GM12878 (cell line): ENCODE measurements around the gene KLHDC10. TPM values are rescaled to one million over a fixed set of nuclear protein-coding genes. Genes with fewer than 3 reads are reported as not detected.

ENCODE experiments used
- ATAC-seq: fragments of 200-7000 bp; cut with Tn5 transposase; 3 replicates; pipeline ENCODE4 v1.9.1; 2020; ENCODE audit warnings: mild to moderate bottlenecking, moderate library complexity
- BruUV-seq: library from RNA; stranded (reverse); fragments of 400-500 nt; replicated peaks from 2 replicates; lab custom pipeline; 2021; lab: Mats Ljungman, UMichigan
- CTCF ChIA-PET: fragments of 300-600 bp; sonication (Branson Sonifier 250); formaldehyde crosslinking; extraction: SDS; loops from one replicate; lab custom pipeline; 2021; ENCODE audit warnings: inconsistent platforms; lab: Yijun Ruan, JAX
- POLR2A ChIA-PET: fragments of 350-600 bp; formaldehyde crosslinking; extraction: SDS; loops from one replicate; lab custom pipeline; 2021; ENCODE audit warnings: inconsistent platforms; lab: Charles Lee
- RAD21 ChIA-PET: fragments of 300-600 bp; sonication (Branson Sonifier 250); formaldehyde crosslinking; loops from one replicate; lab custom pipeline; 2023; ENCODE audit warnings: antibody characterized with exemption; ENCODE audit not compliant: unreplicated experiment; lab: Charles Lee
- SMC1A ChIA-PET: fragments of 300-600 bp; sonication (Branson Sonifier 250); formaldehyde crosslinking; loops from one replicate; lab custom pipeline; 2023; ENCODE audit not compliant: unreplicated experiment, uncharacterized antibody; lab: Charles Lee
- DNase-seq: peaks from one replicate; pipeline ENCODE4 v3.0.0-alpha.2; 2011; ENCODE audit warnings: low read depth, low spot score
- FAIRE-seq: peaks from 3 replicates; lab custom pipeline; 2011; peaks lifted over from hg19 to GRCh38; lab: Jason Lieb, UNC
- H2AFZ ChIP-seq: 2 replicates; pipeline ENCODE4 v1.6.0; 2011; ENCODE audit warnings: low read depth, low read length, control low read depth; ENCODE audit not compliant: control insufficient read depth
- H3K27ac ChIP-seq: 2 replicates; pipeline ENCODE4 v1.5.1; 2011; ENCODE audit warnings: control low read depth; ENCODE audit not compliant: control insufficient read depth, insufficient read depth
- H3K27me3 ChIP-seq, 2 experiments: replicated peaks in 1 of 2; 2 replicates each; pipeline versions ENCODE4 v1.6.0 to v1.6.1; 2011; ENCODE audit warnings: low read length in 1 of 2; ENCODE audit not compliant: control insufficient read depth in 2 of 2, insufficient read depth in 2 of 2
- H3K36me3 ChIP-seq, 2 experiments: 2 replicates each; pipeline ENCODE4 v1.5.1; 2011; ENCODE audit warnings: low read length in 1 of 2; ENCODE audit not compliant: control insufficient read depth in 2 of 2, insufficient read depth in 2 of 2
- H3K4me1 ChIP-seq: 2 replicates; pipeline ENCODE4 v1.6.1; 2011; ENCODE audit warnings: mild to moderate bottlenecking, low read length, moderate library complexity, mixed read lengths; ENCODE audit not compliant: control insufficient read depth, insufficient read depth
- H3K4me2 ChIP-seq: 2 replicates; pipeline ENCODE4 v1.6.0; 2011; ENCODE audit warnings: control low read depth; ENCODE audit not compliant: control insufficient read depth, insufficient read depth
- H3K4me3 ChIP-seq: fragments of 200-600 bp; sonication (generic); 2 replicates; pipeline ENCODE4 v1.5.1; 2016
- H3K79me2 ChIP-seq: 2 replicates; pipeline ENCODE4 v1.6.0; 2011; ENCODE audit warnings: low read length; ENCODE audit not compliant: control insufficient read depth, insufficient read depth
- H3K9ac ChIP-seq: 2 replicates; pipeline ENCODE4 v1.8.0; 2011; ENCODE audit warnings: low read length, control low read depth, mixed read lengths; ENCODE audit not compliant: control insufficient read depth, insufficient read depth
- H3K9me3 ChIP-seq: replicated peaks from 3 replicates; pipeline ENCODE4 v1.5.1; 2011; ENCODE audit warnings: mild to moderate bottlenecking, low read length; ENCODE audit not compliant: control insufficient read depth, insufficient read depth
- H4K20me1 ChIP-seq: 2 replicates; pipeline ENCODE4 v1.6.0; 2011; ENCODE audit not compliant: control insufficient read depth, insufficient read depth
- CTCF ChIP-seq, 3 experiments: IDR thresholded peaks in 2 of 3; conservative IDR thresholded peaks in 1 of 3; 2 replicates each; pipeline ENCODE4 v1.5.1; 2011; ENCODE audit warnings: low read depth in 3 of 3, low read length in 3 of 3, mild to moderate bottlenecking in 3 of 3, control low read depth in 2 of 3, moderate library complexity in 2 of 3, inconsistent platforms in 1 of 3, mixed read lengths in 1 of 3; ENCODE audit not compliant: control insufficient read depth in 2 of 3, insufficient read depth in 1 of 3; ENCODE audit errors: extremely low read depth in 1 of 3
- PBX3 ChIP-seq: IDR thresholded peaks from 2 replicates; pipeline ENCODE4 v1.6.1; 2011; ENCODE audit warnings: mild to moderate bottlenecking, low read depth, low read length, moderate library complexity; ENCODE audit not compliant: insufficient replicate concordance
- POLR2AphosphoS5 ChIP-seq: IDR thresholded peaks from 2 replicates; pipeline ENCODE4 v1.6.1; 2011; ENCODE audit warnings: mild to moderate bottlenecking, low read length, inconsistent platforms
- RAD21 ChIP-seq: IDR thresholded peaks from 2 replicates; pipeline ENCODE4 v1.6.1; 2011; ENCODE audit warnings: mild to moderate bottlenecking, low read depth, low read length, moderate library complexity; ENCODE audit not compliant: insufficient read depth
- RB1 ChIP-seq: fragments of 450-650 bp; formaldehyde crosslinking; IDR thresholded peaks from 2 replicates; pipeline ENCODE4 v1.6.1; 2017; ENCODE audit warnings: mild to moderate bottlenecking, borderline replicate concordance
- SMC3 ChIP-seq: IDR thresholded peaks from 2 replicates; pipeline ENCODE4 v1.6.1; 2011; ENCODE audit warnings: low read length, improper control_type of control experiment, borderline replicate concordance
- YY1 ChIP-seq: IDR thresholded peaks from 2 replicates; pipeline ENCODE4 v1.6.1; 2011; ENCODE audit warnings: low read depth, mild to moderate bottlenecking, low read length
- ZBED1 ChIP-seq: IDR thresholded peaks from 2 replicates; pipeline ENCODE4 v1.6.1; 2016; ENCODE audit warnings: borderline replicate concordance
- ZNF207 ChIP-seq: fragments of 450-650 bp; IDR thresholded peaks from 2 replicates; pipeline ENCODE4 v1.6.1; 2014; ENCODE audit warnings: antibody characterized with exemption, mild to moderate bottlenecking, borderline replicate concordance
- ZNF217 ChIP-seq: fragments of 450-650 bp; IDR thresholded peaks from 2 replicates; pipeline ENCODE4 v1.6.1; 2017; ENCODE audit warnings: antibody characterized with exemption, mild to moderate bottlenecking
- WGBS: methylation state at CpG from one replicate; pipeline ENCODE4 v1.1.6; 2016; ENCODE audit warnings: low lambda C conversion rate; ENCODE audit not compliant: insufficient replicate concordance, insufficient coverage; ENCODE audit errors: missing lambda C conversion rate; 5-methylcytosine and 5-hydroxymethylcytosine counted together
- in situ Hi-C: fragments of 300-500 bp; cut with MboI; formaldehyde crosslinking; loops from 9 replicates; pipeline ENCODE4 v1.14.3; 2018; ENCODE audit warnings: mixed read lengths
- intact Hi-C: fragments of 100-400 bp; cut with micrococcal nuclease; formaldehyde crosslinking; loops from one replicate; pipeline ENCODE4 v1.14.2; 2022; ENCODE audit not compliant: unreplicated experiment
- polyA plus RNA-seq, 11 experiments: library from polyadenylated mRNA; depleted of rRNA in 4 of 11; unstranded in 6 of 11; stranded (reverse) in 5 of 11; fragments of >200 nt; fragmentation: Nextera tagmentation in 4 of 11; fragmentation: Illumina TruSeq in 1 of 11; extraction: Ambion mirVana in 4 of 11; extraction: Trizol in 1 of 11; gene quantifications; 1 replicate in 1 of 11; 2 replicates in 10 of 11; pipeline versions ENCODE4 v1.2.1 to v1.2.3, GENCODE V29; 2011 to 2016; ENCODE audit warnings: inconsistent platforms in 2 of 11, missing spikeins in 2 of 11, low read depth in 1 of 11
- total RNA-seq, 4 experiments: library from RNA; depleted of rRNA in 3 of 4; stranded (reverse); fragments of >200 nt in 3 of 4; fragmentation: Illumina TruSeq in 1 of 4; extraction: Trizol in 1 of 4; gene quantifications; 2 replicates each; pipeline versions ENCODE4 v1.2.1 to v1.2.3, GENCODE V29; 2013 to 2021

Gene KLHDC10
- total and polyA plus RNA-seq, 10 of the 15 experiments (the other 5 are each of a cell fraction or from before 2014, with no cell fraction given): 2.9 to 20.6 (median 9.4) TPM

GRCh38 chr7:130062246-130062645 lies 8.1 kb upstream of the KLHDC10 start:
- no peak for FAIRE-seq
- Histone ChIP-seq H3K4me3 (no peak overlapping the region), H3K4me1 (no peaks in the 10 kb centered on the region), H3K27ac (no peak overlapping the region), H3K4me2 (no peak overlapping the region), H4K20me1 (no peaks in the 10 kb centered on the region), H3K9ac (no peak overlapping the region), H3K36me3 (no peaks in the 10 kb centered on the region), H3K79me2 (no peaks in the 10 kb centered on the region), H2AFZ (no peak overlapping the region), H3K27me3 (no peaks in the 10 kb centered on the region), H3K9me3 (no peaks in the 10 kb centered on the region; the same call in 2 of the 3 replicates)
- in situ Hi-C loops: no loop called here
- 95% methylated on average over 1 of the region's 1 CpG for WGBS
- SMC1A ChIA-PET: interaction anchor here (0.9 to 1.6 kb wide), 2 partner anchors 9 to 10 kb away, joined by 4 to 6 read pairs; no protein-coding TSS in a partner anchor
- RAD21 ChIA-PET: interaction anchor here (0.7 to 1.8 kb wide), 2 partner anchors 657 to 770 kb away, joined by 3 to 5 read pairs; no protein-coding TSS in a partner anchor
- no peak for DNase-seq
- BruUV-seq: no TSS peak
- no peak for TF ChIP-seq ZNF217
- TF ChIP-seq POLR2AphosphoS5: no peak
- intact Hi-C loops: loop anchor here (2.0 kb wide), 1 partner anchor 697 kb away; no protein-coding TSS in a partner anchor
- no peak for ATAC-seq
- POLR2A ChIA-PET: no interaction called here
- CTCF ChIA-PET: interaction anchor here (0.7 to 3.7 kb wide), 13 partner anchors 10 to 770 kb away, joined by 3 to 17 read pairs (median 4); partner anchors contain the start of gene ZC3HC1

- CTCF ChIA-PET: interaction anchor here (0.6 to 3.7 kb wide), 17 partner anchors 9 to 769 kb away, joined by 3 to 17 read pairs (median 4); partner anchors contain the start of gene ZC3HC1
- TF ChIP-seq ZNF207: no peak
- peak; percentile 55 to 80 (median 74) for TF ChIP-seq CTCF (IDR thresholded peaks at IDR 0.05 in 2 of 3, conservative IDR thresholded peaks at IDR 0.05 in 1 of 3; ENCODE audit: control insufficient read depth in 2 of 3, extremely low read depth in 1 of 3, insufficient read depth in 1 of 3, low read depth in 3 of 3, low read length in 3 of 3)
- 0 out of 2 replicates have a peak, but pooled peaks have one; percentile 30 for TF ChIP-seq RB1
- TF ChIP-seq YY1: 0 out of 2 replicates have a peak, but pooled peaks have one; percentile 26
- no peak for TF ChIP-seq PBX3
- TF ChIP-seq RAD21: peak; percentile 75
- no peak for TF ChIP-seq ZBED1
- peak; percentile 52 for TF ChIP-seq SMC3
- TF ChIP-seq, all 136 proteins: peak for 5
- intact Hi-C loops (loop anchor here (1.0 to 2.0 kb wide), 2 partner anchors 696 to 769 kb away; no protein-coding TSS in a partner anchor), in situ Hi-C loops (no loop called here)
- ChIA-PET SMC1A (interaction anchor here (0.6 to 1.6 kb wide), 6 partner anchors 9 to 695 kb away, joined by 3 to 6 read pairs (median 4); no protein-coding TSS in a partner anchor), RAD21 (interaction anchor here (1.3 to 1.8 kb wide), 3 partner anchors 9 to 769 kb away, joined by 5 to 6 read pairs (median 5); no protein-coding TSS in a partner anchor), POLR2A (no interaction called here)
- no peaks in the 10 kb centered on the region for H3K79me2 ChIP-seq
- H3K4me2 ChIP-seq: no peak overlapping the region
- H4K20me1 ChIP-seq: no peaks in the 10 kb centered on the region
- no peak overlapping the region for H2AFZ ChIP-seq
- no peak overlapping the region for H3K4me3 ChIP-seq
- no peaks in the 10 kb centered on the region for H3K4me1 ChIP-seq
- H3K9ac ChIP-seq: no peak overlapping the region
- no TSS peak for BruUV-seq
- H3K9me3 ChIP-seq: no peaks in the 10 kb centered on the region; the same call in 2 of the 3 replicates
- FAIRE-seq (no peak), DNase-seq (no peak), ATAC-seq (peak; percentile 87)
- H3K27me3 ChIP-seq: no peaks in the 10 kb centered on the region
- no peaks in the 10 kb centered on the region for H3K36me3 ChIP-seq
- no peak overlapping the region for H3K27ac ChIP-seq
- WGBS: 0% methylated on average over 2 of the region's 2 CpGs
These were observed 7.3 kb upstream of the KLHDC10 start for GRCh38 chr7:130063036-130063435.
